Measurements from ENCODE around the gene DAW1. TPM values are rescaled to one million over a fixed set of nuclear protein-coding genes. Genes with fewer than 3 reads are reported as not detected.

The DAW1 gene
- total and polyA plus RNA-seq, 2 of the 13 experiments (the other 11 are each of a cell fraction or from before 2014, with no cell fraction given): not detected

GRCh38 chr2:227877421-227878310 lies 6.2 kb downstream of the DAW1 start (continued):
- TF ChIP-seq TBX3 (IDR thresholded peaks at IDR 0.05; ENCODE audit: borderline replicate concordance) (no peak), NFATC3 (CRISPR knock-in tag; IDR thresholded peaks at IDR 0.05) (no peak), KDM2A (CRISPR knock-in tag; IDR thresholded peaks at IDR 0.05; ENCODE audit: borderline replicate concordance, low read depth) (no peak), ZNF333 (CRISPR knock-in tag; IDR thresholded peaks at IDR 0.05; ENCODE audit: borderline replicate concordance) (no peak), PBX3 (CRISPR knock-in tag; IDR thresholded peaks at IDR 0.05; ENCODE audit: borderline replicate concordance) (no peak), ZNF790 (CRISPR knock-in tag; IDR thresholded peaks at IDR 0.05; ENCODE audit: borderline replicate concordance) (no peak), ZBTB4 (CRISPR knock-in tag; IDR thresholded peaks at IDR 0.05; ENCODE audit: borderline replicate concordance) (no peak)

Data from HepG2 (cell line).